AG08395 (cell line): Measurements from ENCODE around the gene OXCT2.
"Not testable (repeated sequence)": the region's sequence is repeated elsewhere in the genome, so short reads cannot be mapped to it uniquely, and the experiment has no call there.

Experiments used
- DNase-seq: peaks from one replicate; pipeline ENCODE4 v3.0.0; 2012; ENCODE audit warnings: mixed read lengths, low spot score

The OXCT2 gene

DNA sequence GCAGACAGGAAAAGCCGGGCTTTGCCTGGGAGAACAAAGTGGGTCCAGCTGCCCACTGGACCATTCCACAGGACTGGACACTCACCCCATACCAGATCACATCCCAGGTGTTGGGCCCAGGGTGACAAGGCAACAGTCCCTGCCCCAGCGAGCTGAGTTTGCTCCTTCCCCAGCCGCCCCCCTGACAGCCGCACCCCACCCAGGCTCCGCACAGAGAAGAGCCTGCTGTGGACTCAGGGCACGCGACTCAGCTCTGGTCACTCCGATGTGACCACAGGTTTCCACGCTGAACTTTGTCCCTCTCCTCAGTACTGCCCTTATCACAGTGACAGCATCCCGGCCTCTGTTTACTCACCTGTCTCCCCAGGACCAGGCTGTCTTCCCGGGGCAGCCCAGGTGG lies 16.3 kb upstream of the OXCT2 start:
- no peak for DNase-seq

DNA sequence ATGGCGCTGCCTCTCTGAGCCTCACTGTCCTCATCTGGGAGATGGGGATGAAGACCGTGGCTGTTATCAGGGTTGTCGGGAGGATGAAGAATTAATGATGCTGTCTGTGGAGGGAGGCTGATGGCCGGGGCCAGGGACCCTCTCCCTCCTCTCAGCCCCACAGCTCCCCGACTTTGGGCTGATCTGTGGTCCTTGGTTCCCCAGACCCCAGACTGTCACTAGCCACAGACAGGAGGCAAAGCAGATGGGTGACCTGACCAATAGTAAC lies 15.9 kb upstream of the OXCT2 start:
- not testable (repeated sequence) for DNase-seq

- DNase-seq: not testable (repeated sequence)
Observed at GRCh38 chr1:39786303-39787107, 15.4 kb upstream of the OXCT2 start.

- DNase-seq: not testable (repeated sequence)
Observed at GRCh38 chr1:39782685-39783084, 11.5 kb upstream of the OXCT2 start.

DNA sequence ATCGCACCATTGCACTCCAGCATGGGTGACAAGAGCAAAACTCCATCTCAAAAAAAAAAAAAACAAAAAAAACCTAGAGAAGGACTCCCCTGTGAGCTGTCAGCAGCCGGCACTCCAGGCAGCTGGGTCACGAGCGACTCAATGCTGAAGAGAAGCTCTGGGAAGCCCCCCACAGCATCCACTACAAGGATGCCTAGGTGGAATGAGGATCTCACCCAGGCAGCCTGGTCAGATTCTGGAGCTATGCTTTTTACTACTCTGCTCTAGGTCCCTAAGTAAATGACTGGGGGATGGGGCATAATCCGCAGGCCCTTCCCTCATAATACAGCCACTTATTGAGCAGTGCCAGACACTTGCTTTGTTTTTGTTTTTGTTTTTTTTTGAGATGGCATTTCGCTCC lies 11.0 kb upstream of the OXCT2 start:
- DNase-seq: no peak

- DNase-seq: no peak
Observed at GRCh38 chr1:39781349-39781715, 10.2 kb upstream of the OXCT2 start.

DNA sequence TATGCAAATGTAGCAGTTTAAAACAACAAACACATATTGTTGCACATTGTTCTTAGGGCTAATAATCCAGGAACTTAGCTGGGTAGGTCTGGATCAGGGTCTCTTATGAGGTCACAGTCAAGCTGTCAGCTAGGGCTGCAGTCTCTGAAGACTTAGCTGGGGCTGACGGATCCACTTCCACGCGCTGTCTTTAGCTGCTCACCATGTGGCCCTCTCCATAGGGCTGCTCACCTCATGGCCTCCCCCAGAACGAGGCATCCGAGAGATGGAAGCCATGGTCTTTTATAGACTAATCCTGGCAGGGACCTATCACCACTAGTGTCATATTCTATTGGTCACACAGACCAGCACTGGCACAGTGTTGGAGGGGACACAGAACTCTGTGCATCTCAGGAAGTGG lies 8.7 kb upstream of the OXCT2 start:
- DNase-seq: no peak

GRCh38 chr1:39779137-39779536 lies 8.0 kb upstream of the OXCT2 start:
- DNase-seq: no peak

DNA sequence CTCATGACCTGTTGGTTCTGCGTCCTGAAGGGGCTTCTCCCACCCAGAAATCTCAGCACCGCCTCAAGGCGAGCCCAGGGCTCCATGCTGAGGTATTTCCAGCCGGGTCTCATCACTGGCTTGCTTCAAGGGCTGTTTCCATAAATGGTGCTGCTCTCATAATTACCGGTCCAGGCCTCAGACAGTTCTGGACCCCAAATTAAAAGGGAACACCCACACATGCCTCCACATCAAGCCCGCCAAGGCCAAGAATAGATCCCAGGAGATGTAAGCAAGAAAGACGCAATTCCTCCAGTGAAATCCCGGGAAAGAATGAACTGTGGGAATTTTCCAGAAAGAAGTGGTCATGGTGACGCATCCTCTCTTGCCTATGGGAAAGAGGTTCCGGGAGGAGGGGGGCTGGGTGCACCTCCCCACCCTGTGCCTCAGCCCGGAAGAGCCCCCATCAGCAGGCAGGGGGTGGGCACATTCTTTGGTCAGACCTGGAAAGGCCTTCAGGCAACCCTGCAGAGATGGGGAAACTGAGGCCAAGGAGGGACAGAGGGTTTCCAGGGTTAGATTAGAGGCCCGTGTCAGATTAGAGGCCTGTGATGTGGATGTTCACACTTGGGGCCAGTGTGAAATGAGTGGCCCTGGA lies 7.4 kb upstream of the OXCT2 start:
- not testable (repeated sequence) for DNase-seq

DNA sequence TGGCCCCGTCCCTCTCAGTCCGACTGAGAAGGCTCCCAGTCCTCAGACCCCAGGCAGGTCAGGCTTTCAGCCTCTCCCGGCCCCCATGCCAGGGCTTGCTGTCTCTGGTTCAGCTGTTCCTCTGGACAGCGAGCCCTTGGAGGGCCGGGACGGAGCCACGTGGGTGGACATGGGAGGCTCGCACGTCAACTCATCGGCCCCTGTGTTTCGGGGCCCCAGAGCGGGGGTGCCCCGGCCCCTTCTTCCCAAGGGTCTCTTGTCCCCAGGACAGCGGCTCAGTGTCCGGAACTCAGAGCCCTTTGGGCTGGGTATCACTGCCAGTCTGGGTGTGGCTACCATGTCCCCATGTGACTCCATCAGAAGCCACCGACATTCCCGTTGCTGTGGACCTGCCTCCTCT lies 6.7 kb upstream of the OXCT2 start:
- not testable (repeated sequence) for DNase-seq

DNA sequence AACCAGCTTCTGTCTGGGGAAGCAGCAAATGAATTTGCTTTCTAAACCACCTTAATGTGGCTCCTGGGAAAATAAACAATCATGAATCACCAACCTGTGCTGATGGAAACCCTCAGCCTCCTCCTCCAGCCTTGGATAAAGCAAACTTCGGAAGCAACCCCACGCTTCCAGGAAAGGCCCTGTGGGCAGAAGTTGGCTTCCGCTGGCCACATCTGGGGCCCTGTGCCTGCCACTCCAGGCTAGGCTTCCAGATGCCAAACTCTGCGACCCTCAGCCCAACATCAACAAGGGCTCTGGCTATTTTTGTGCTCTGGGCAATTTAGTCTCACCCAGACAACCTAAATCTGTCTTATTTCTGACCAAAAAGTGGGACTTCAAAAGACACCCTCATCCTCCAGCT lies 6.2 kb upstream of the OXCT2 start:
- DNase-seq: no peak

GRCh38 chr1:39776886-39777285 lies 5.7 kb upstream of the OXCT2 start:
- DNase-seq: no peak

DNA sequence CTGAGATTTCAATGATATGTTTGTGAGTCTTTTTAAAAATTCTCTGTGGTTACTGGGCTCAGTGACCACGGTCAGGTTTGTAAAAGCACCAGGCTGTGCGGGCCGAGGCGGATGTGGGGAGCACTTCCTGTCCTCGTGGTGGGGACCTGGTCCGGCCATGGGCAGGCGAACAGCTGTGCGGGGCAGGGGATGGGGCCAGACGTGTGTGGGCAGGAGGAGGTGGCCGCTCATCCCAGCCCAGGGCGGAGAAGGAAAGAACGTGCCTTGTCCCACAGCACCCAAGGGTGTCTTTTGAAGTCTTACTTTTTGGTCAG lies 5.2 kb upstream of the OXCT2 start:
- no peak for DNase-seq

- not testable (repeated sequence) for DNase-seq
Observed at GRCh38 chr1:39775676-39776399, 4.7 kb upstream of the OXCT2 start.

DNA sequence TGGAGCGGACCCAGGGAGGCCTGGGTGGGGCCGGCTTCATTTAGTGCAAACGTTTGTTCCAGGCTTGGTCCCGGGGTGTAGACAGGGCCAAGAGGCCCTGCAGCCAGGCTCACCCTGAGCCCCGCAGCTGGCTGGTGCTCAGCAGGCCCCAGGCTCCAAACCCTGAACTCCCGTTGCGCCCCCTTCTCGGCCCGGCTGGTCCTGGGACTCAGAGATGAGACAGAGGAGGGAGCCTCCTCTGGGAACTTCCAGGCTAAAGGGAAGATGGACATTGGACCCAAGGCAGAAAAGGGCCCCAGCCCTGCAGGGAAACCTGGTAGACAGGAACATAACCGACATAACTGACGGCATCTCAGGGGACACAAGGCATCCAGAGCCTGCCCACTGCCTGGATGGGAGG lies 4.0 kb upstream of the OXCT2 start:
- DNase-seq: not testable (repeated sequence)

GRCh38 chr1:39773369-39773979 lies 2.3 kb upstream of the OXCT2 start:
- DNase-seq: not testable (repeated sequence)

GRCh38 chr1:39770100-39771021 lies 787 bp downstream of the OXCT2 start:
- not testable (repeated sequence) for DNase-seq

GRCh38 chr1:39769502-39769901 lies 1.6 kb downstream of the OXCT2 start:
- DNase-seq: not testable (repeated sequence)

DNA sequence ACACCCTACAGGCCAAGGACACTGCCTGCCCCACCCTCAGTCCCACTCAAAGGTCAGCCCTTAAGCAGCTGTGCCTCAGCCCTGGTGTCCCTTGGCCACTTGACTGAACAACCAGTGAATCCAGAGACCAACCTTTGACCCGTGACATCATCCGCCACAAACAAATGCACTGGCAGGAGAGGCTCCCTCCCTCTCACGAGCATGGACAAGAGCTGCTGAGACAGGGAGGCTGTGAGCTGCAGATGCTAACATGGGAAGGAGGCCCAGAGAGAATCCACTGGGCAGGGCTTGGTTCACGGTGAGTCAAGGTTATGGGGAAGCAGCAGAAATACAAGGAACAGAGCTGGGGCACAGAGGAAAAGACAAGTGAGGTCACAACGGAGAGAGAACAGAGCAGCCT lies 4.7 kb downstream of the OXCT2 start:
- DNase-seq: not testable (repeated sequence)

DNA sequence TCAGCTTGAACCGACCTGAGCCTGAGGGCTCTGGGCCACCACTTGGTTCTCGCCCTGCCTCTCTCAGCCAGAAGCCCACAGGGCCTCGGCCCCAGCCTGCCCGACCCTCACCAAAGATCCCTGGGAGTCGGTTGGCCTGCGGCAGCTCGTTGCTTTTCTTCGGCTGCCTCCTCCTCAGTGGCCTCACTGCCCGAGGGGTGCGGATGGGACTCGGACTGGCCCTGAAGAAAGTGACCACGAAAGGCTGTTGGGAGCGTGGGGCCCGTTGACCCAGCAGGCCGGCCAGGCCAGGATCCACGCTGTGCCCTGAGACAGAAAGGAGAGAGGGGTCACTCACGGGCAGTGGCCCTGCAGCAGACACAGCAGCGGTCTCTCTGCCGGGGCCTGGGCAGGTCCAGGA lies 6.6 kb downstream of the OXCT2 start:
- DNase-seq: not testable (repeated sequence)

GRCh38 chr1:39763619-39764374 lies 7.4 kb downstream of the OXCT2 start:
- DNase-seq: not testable (repeated sequence)
